Esophagus muscularis mucosa (tissue), 4 donors: ENCODE data around the gene DNAJC6. TPM values are rescaled to one million over a fixed set of nuclear protein-coding genes. Genes with fewer than 3 reads are reported as not detected.

Experiments used
- DNase-seq: peaks from one replicate; pipeline ENCODE4 v3.0.0-alpha.2; 2017; ENCODE audit errors: extremely low spot score
- H3K27ac ChIP-seq, 4 donors: fragments of 200-600 bp; sonication (generic); replicated peaks in 1 of 4; 1 replicate in 3 of 4; 2 replicates in 1 of 4; pipeline ENCODE4 v1.5.1; 2016 to 2019; ENCODE audit warnings: mild to moderate bottlenecking in 1 of 4
- H3K27me3 ChIP-seq, 4 donors: fragments of 200-600 bp; sonication (generic); one replicate each; pipeline versions ENCODE4 v1.5.1 to v1.6.0; 2016 to 2019
- H3K36me3 ChIP-seq, 4 donors: fragments of 200-600 bp; sonication (generic); one replicate each; pipeline ENCODE4 v1.5.1; 2016 to 2019
- H3K4me1 ChIP-seq, 4 donors: fragments of 200-600 bp; sonication (generic); one replicate each; pipeline ENCODE4 v1.5.1; 2016 to 2019
- H3K4me3 ChIP-seq, 4 donors: fragments of 200-600 bp; sonication (generic); 1 replicate in 2 of 4; 2 replicates in 2 of 4; pipeline ENCODE4 v1.5.1; 2016 to 2019; ENCODE audit warnings: mild to moderate bottlenecking in 4 of 4, moderate library complexity in 1 of 4
- H3K9me3 ChIP-seq, 4 donors: fragments of 200-600 bp; sonication (generic); 1 replicate in 3 of 4; 2 replicates in 1 of 4; pipeline ENCODE4 v1.5.1; 2016 to 2019
- EP300 ChIP-seq: sonication (generic); formaldehyde crosslinking; IDR thresholded peaks from one replicate; pipeline ENCODE4 v1.6.1; 2017; ENCODE audit warnings: antibody characterized with exemption
- POLR2A ChIP-seq: fragments of 450-650 bp; IDR thresholded peaks from one replicate; pipeline ENCODE4 v1.6.1; 2017; ENCODE audit warnings: antibody characterized with exemption, moderate library complexity, mild to moderate bottlenecking, low read depth
- POLR2AphosphoS5 ChIP-seq, 2 donors: sonication (generic); formaldehyde crosslinking; IDR thresholded peaks; one replicate each; pipeline ENCODE4 v1.6.1; 2017; ENCODE audit warnings: antibody characterized with exemption in 2 of 2
- WGBS: methylation state at CpG from one replicate; pipeline ENCODE4 v1.1.5; 2018; 5-methylcytosine and 5-hydroxymethylcytosine counted together
- intact Hi-C: fragments of 100-400 bp; cut with DNase I; formaldehyde crosslinking; loops from one replicate; pipeline ENCODE4 v1.15.1; 2023
- total RNA-seq, 4 donors: library from RNA; depleted of rRNA; stranded (reverse); fragments of >200 nt; gene quantifications; one replicate each; pipeline versions ENCODE4 v1.1.0 to v1.2.1, GENCODE V29; 2016
- TF ChIP-seq, protein P1 (sequence below), 3 experiments: fragments of 200-600 bp in 2 of 3; fragments of 450-650 bp in 1 of 3; sonication (generic) in 2 of 3; IDR thresholded peaks; one replicate each; pipeline ENCODE4 v1.5.1; 2017 to 2019; ENCODE audit warnings: antibody characterized with exemption in 3 of 3, mild to moderate bottlenecking in 2 of 3, moderate library complexity in 1 of 3

DNAJC6 gene
- total RNA-seq, 4 donors from 2014 or later, result 3.7 to 8.3 (median 4.4) TPM

DNA sequence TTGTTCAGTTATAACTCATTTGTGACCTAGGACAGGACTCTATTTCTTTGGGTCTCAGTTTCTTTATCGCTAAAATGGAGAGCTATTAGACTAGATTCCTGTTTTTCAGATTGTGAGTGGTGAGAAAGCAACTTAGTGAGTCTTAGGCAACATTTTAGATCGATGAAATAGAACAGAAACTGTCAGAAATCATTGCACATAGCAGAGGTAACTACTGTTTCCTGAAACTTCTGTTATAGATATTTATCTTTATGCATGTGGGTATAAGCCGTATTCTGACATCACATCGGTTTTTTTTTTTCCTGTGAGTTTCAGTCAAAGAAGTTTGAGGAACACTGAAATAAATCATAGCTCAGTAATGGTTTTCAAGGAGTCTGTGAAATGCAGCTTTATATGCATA, 42.1 kb upstream of the DNAJC6 start:
- no peak for DNase-seq
- Histone ChIP-seq H3K27ac (no peak overlapping the region), H3K27me3 (peaks cover 0 to 7% (median 2%) of the 10 kb centered on the region in 4 donors), H3K4me1 (peaks cover 7 to 26% (median 23%) of the 10 kb centered on the region in 4 donors), H3K4me3 (no peak overlapping the region), H3K36me3 (no peaks in the 10 kb centered on the region), H3K9me3 (no peaks in the 10 kb centered on the region)
- 85% methylated on average over 4 of the region's 4 CpGs for WGBS
- intact Hi-C loops, result no loop called here
- TF ChIP-seq POLR2A (no peak), POLR2AphosphoS5 (IDR thresholded peaks at IDR 0.05) (no peak), EP300 (no peak)
- TF ChIP-seq, protein P1, sequence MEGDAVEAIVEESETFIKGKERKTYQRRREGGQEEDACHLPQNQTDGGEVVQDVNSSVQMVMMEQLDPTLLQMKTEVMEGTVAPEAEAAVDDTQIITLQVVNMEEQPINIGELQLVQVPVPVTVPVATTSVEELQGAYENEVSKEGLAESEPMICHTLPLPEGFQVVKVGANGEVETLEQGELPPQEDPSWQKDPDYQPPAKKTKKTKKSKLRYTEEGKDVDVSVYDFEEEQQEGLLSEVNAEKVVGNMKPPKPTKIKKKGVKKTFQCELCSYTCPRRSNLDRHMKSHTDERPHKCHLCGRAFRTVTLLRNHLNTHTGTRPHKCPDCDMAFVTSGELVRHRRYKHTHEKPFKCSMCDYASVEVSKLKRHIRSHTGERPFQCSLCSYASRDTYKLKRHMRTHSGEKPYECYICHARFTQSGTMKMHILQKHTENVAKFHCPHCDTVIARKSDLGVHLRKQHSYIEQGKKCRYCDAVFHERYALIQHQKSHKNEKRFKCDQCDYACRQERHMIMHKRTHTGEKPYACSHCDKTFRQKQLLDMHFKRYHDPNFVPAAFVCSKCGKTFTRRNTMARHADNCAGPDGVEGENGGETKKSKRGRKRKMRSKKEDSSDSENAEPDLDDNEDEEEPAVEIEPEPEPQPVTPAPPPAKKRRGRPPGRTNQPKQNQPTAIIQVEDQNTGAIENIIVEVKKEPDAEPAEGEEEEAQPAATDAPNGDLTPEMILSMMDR (IDR thresholded peaks at IDR 0.05), result no peak

DNA sequence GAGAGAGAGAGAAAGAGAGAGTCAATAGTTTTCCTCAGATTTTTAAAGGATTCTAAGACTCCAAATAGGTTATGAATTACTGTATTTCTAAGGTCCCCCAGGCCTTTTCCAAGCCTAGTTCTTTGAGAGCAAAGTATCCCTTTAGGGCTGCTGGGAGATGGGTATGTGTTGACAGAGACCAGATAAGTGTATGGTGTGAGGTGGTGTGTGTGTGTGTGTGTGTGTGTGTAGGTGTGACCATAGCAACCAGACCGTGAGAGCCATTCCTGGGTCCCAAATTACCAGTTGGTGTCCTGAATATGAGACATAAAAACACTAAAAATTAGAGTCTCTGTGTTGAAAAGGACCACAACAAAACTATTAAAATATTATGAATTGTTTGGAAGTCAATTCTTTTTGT, 41.7 kb upstream of the DNAJC6 start:
- peaks cover 0 to 7% (median 2%) of the 10 kb centered on the region in 4 donors for H3K27me3 ChIP-seq
- H3K27ac ChIP-seq, result no peak overlapping the region
- peak; percentile 37 for DNase-seq
- TF ChIP-seq POLR2A (no peak), POLR2AphosphoS5 (IDR thresholded peaks at IDR 0.05) (no peak), EP300 (no peak)
- TF ChIP-seq, protein P1 (IDR thresholded peaks at IDR 0.05), result no peak
- no peak overlapping the region for H3K4me3 ChIP-seq
- peaks cover 7 to 26% (median 23%) of the 10 kb centered on the region in 4 donors for H3K4me1 ChIP-seq
- intact Hi-C loops, result no loop called here
- no peaks in the 10 kb centered on the region for H3K36me3 ChIP-seq
- WGBS, result 62% methylated on average over 1 of the region's 1 CpG
- no peaks in the 10 kb centered on the region for H3K9me3 ChIP-seq

DNA sequence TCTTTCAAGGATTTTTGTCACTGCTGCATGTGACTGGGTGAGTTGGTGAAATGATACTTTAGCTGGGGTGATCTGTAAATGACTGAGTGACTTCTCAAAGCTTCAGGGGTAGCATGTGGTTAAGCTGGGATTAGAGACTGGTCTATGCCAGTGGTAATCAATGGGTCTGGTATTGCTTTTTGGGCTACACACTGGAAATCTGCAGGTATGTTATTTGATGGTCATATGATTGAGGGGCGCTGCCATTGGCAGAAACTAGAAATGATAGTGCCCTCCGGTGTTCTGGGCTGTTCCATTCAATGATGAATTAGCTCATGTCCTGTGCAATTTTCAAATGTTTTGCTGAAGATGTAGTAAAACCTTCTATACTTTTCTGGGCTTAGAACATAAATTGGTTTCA, 39.7 kb upstream of the DNAJC6 start:
- WGBS, result 88% methylated on average over 2 of the region's 2 CpGs
- no peak overlapping the region for H3K27ac ChIP-seq
- no peak for DNase-seq
- intact Hi-C loops, result no loop called here
- H3K27me3 ChIP-seq, result peaks cover 0 to 7% (median 2%) of the 10 kb centered on the region in 4 donors
- H3K4me3 ChIP-seq, result no peak overlapping the region
- H3K36me3 ChIP-seq, result no peaks in the 10 kb centered on the region
- H3K4me1 ChIP-seq, result peaks cover 7 to 20% (median 18%) of the 10 kb centered on the region in 4 donors
- TF ChIP-seq EP300 (no peak), POLR2A (no peak), POLR2AphosphoS5 (IDR thresholded peaks at IDR 0.05) (no peak)
- TF ChIP-seq, protein P1 (IDR thresholded peaks at IDR 0.05), result no peak
- H3K9me3 ChIP-seq, result no peaks in the 10 kb centered on the region

DNA sequence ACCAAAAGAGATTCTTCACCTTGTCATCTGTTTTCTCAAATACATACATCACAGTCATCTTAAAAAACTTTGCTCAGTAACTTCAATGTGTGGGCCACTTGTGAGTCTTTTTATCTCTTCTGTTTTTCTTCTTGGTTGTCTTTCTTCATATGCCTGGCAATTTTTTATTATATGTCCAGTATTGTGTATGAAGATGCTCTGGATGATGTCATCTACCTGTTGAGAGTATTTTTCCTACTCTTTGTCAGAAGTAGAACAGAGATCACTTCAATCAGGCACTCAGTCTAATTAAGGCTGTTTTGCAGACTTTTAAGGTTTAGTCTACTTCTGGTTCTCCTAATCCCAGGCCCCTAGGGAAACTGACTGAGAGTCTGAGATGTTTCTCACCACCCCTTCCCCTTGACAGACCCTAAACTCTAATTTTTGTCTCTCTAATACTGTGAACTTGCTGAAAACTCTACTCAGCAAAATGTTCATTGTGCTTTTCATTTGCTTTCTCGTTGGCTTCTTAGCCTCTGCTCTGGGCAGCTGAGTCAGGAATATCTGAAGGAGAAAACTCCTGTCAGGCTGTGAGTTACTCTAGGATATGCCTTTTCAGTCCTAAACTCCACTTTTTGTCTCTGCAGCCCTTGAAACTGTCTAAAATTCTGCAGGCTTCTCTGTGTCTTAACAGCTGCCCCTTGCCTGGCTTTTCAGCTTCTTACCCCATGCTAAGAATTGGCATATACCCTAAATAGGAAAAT, 33.0 kb upstream of the DNAJC6 start:
- no peak overlapping the region for H3K4me3 ChIP-seq
- H3K27ac ChIP-seq, result no peak overlapping the region
- H3K27me3 ChIP-seq, result no peaks in the 10 kb centered on the region
- intact Hi-C loops, result no loop called here
- H3K4me1 ChIP-seq, result peaks cover 4 to 10% (median 7%) of the 10 kb centered on the region in 4 donors
- H3K36me3 ChIP-seq, result no peaks in the 10 kb centered on the region
- DNase-seq, result no peak
- 80% methylated on average over 1 of the region's 1 CpG for WGBS
- no peaks in the 10 kb centered on the region for H3K9me3 ChIP-seq
- TF ChIP-seq, protein P1 (IDR thresholded peaks at IDR 0.05), result no peak
- TF ChIP-seq EP300 (no peak), POLR2AphosphoS5 (IDR thresholded peaks at IDR 0.05) (no peak), POLR2A (no peak)
